SK-N-SH treated with all-trans-retinoic acid at 6 μM for 48 hours (cell line): ENCODE data around the gene TFEB.

Experiments
- ATAC-seq: fragments of 200-7000 bp; cut with Tn5 transposase; 3 replicates; pipeline ENCODE4 v1.9.1; 2020; ENCODE audit warnings: mild to moderate bottlenecking, moderate library complexity
- ARNTL ChIP-seq: fragments of 450-650 bp; formaldehyde crosslinking; IDR thresholded peaks from 2 replicates; pipeline ENCODE4 v1.5.0; 2020; ENCODE audit warnings: low read depth, mild to moderate bottlenecking, moderate library complexity, borderline replicate concordance
- BACH2 ChIP-seq: fragments of 250-450 bp; sonication (Bioruptor Pico); IDR thresholded peaks from 2 replicates; pipeline ENCODE4 v1.9.0; 2021; ENCODE audit warnings: mild to moderate bottlenecking, borderline replicate concordance
- CSRNP3 ChIP-seq: fragments of 250-450 bp; sonication (Bioruptor Pico); IDR thresholded peaks from 2 replicates; pipeline ENCODE4 v1.5.1; 2021; ENCODE audit warnings: mild to moderate bottlenecking, moderate library complexity
- ESRRG ChIP-seq: fragments of 250-450 bp; sonication (Bioruptor Pico); IDR thresholded peaks from 2 replicates; pipeline ENCODE4 v1.6.1; 2021; ENCODE audit warnings: mild to moderate bottlenecking
- GLIS3 ChIP-seq: fragments of 250-450 bp; sonication (Bioruptor Pico); IDR thresholded peaks from 2 replicates; pipeline ENCODE4 v1.5.0; 2020; ENCODE audit warnings: mild to moderate bottlenecking, moderate library complexity
- ISL1 ChIP-seq: fragments of 250-450 bp; sonication (Bioruptor Pico); IDR thresholded peaks from 2 replicates; pipeline ENCODE4 v2.1.2; 2022; ENCODE audit warnings: mild to moderate bottlenecking, moderate library complexity
- OSR1 ChIP-seq: fragments of 250-450 bp; sonication (Bioruptor Pico); IDR thresholded peaks from 2 replicates; pipeline ENCODE4 v1.8.0; 2022; ENCODE audit warnings: moderate library complexity, mild to moderate bottlenecking, inconsistent platforms
- PATZ1 ChIP-seq: fragments of 250-450 bp; sonication (Bioruptor Pico); IDR thresholded peaks from 2 replicates; pipeline ENCODE4 v1.8.0; 2020; ENCODE audit warnings: mild to moderate bottlenecking, moderate library complexity, borderline replicate concordance
- POU6F1 ChIP-seq: fragments of 250-450 bp; sonication (Bioruptor Pico); IDR thresholded peaks from 2 replicates; pipeline ENCODE4 v1.8.0; 2021; ENCODE audit warnings: low read depth, mild to moderate bottlenecking, moderate library complexity, borderline replicate concordance
- RARB ChIP-seq: fragments of 250-450 bp; sonication (Bioruptor Pico); IDR thresholded peaks from 2 replicates; pipeline ENCODE4 v1.8.0; 2021; ENCODE audit warnings: mild to moderate bottlenecking, moderate library complexity
- TCF4 ChIP-seq: fragments of 250-450 bp; sonication (Bioruptor Pico); IDR thresholded peaks from 2 replicates; pipeline ENCODE4 v1.8.0; 2021; ENCODE audit warnings: mild to moderate bottlenecking, moderate library complexity, borderline replicate concordance
- ZC3H10 ChIP-seq: fragments of 250-450 bp; sonication (Bioruptor Pico); IDR thresholded peaks from 2 replicates; pipeline ENCODE4 v1.5.1; 2021; ENCODE audit warnings: mild to moderate bottlenecking, moderate library complexity

TFEB gene

GRCh38 chr6:41637194-41638001, 98.0 kb downstream of the TFEB start (continued):
- TF ChIP-seq TCF4 (no peak), CSRNP3 (no peak), RARB (no peak)

GRCh38 chr6:41636833-41637193, 98.6 kb downstream of the TFEB start:
- ATAC-seq: no peak
- no peak for TF ChIP-seq POU6F1
- TF ChIP-seq ESRRG (CRISPR knock-in tag): no peak
- TF ChIP-seq ARNTL (CRISPR knock-in tag): no peak
- TF ChIP-seq CSRNP3: no peak
- TF ChIP-seq OSR1 (CRISPR knock-in tag): no peak
- TF ChIP-seq BACH2 (CRISPR knock-in tag): no peak
- TF ChIP-seq ISL1 (CRISPR knock-in tag): no peak
- TF ChIP-seq PATZ1 (CRISPR knock-in tag): no peak
- TF ChIP-seq GLIS3 (CRISPR knock-in tag): no peak

- TF ChIP-seq ARNTL (CRISPR knock-in tag) (no peak), ZC3H10 (CRISPR knock-in tag) (no peak)
- ATAC-seq: no peak
Observed at GRCh38 chr6:41635365-41635764, 100.0 kb downstream of the TFEB start.

- no peak for ATAC-seq
- TF ChIP-seq BACH2 (CRISPR knock-in tag): no peak
Observed at GRCh38 chr6:41634657-41635056, 100.8 kb downstream of the TFEB start.
